Measurements from ENCODE around the gene WDR1.

Gene WDR1

GRCh38 chr4:10083861-10084641, 32.5 kb downstream of the WDR1 start:
- DNase-seq = no peak

- DNase-seq = no peak
Observed at GRCh38 chr4:10083331-10083771, 33.2 kb downstream of the WDR1 start.

GRCh38 chr4:10082459-10083272, 33.9 kb downstream of the WDR1 start:
- no peak for DNase-seq

- DNase-seq = no peak
Observed at GRCh38 chr4:10082047-10082446, 34.6 kb downstream of the WDR1 start.

- DNase-seq = no peak
Observed at GRCh38 chr4:10081218-10081606, 35.4 kb downstream of the WDR1 start.

GRCh38 chr4:10080589-10081217, 35.9 kb downstream of the WDR1 start:
- DNase-seq = no peak

- DNase-seq = no peak
Observed at GRCh38 chr4:10079912-10080588, 36.5 kb downstream of the WDR1 start.

GRCh38 chr4:10079256-10079655, 37.3 kb downstream of the WDR1 start:
- DNase-seq = no peak

GRCh38 chr4:10078481-10079233, 37.9 kb downstream of the WDR1 start:
- no peak for DNase-seq

- no peak for DNase-seq
Observed at GRCh38 chr4:10077483-10078335, 38.9 kb downstream of the WDR1 start.

GRCh38 chr4:10077076-10077475, 39.5 kb downstream of the WDR1 start:
- no peak for DNase-seq

- no peak for DNase-seq
Observed at GRCh38 chr4:10075953-10076391, 40.6 kb downstream of the WDR1 start.

- no peak for DNase-seq
Observed at GRCh38 chr4:10075158-10075863, 41.3 kb downstream of the WDR1 start.

- no peak for DNase-seq
Observed at GRCh38 chr4:10074767-10075105, 41.9 kb downstream of the WDR1 start.

GRCh38 chr4:10074076-10074766, 42.4 kb downstream of the WDR1 start:
- DNase-seq = no peak

- DNase-seq = no peak
Observed at GRCh38 chr4:10072420-10073017, 44.1 kb downstream of the WDR1 start.

GRCh38 chr4:10069075-10069642, 47.4 kb downstream of the WDR1 start:
- no peak for DNase-seq

- no peak for DNase-seq
Observed at GRCh38 chr4:10066670-10067651, 49.6 kb downstream of the WDR1 start.
